ENCODE results near the gene PIGW. TPM values are rescaled to one million over a fixed set of nuclear protein-coding genes. Genes with fewer than 3 reads are reported as not detected.

PIGW gene
- total RNA-seq, 1 donor from 2014 or later: 3.3 TPM

DNA sequence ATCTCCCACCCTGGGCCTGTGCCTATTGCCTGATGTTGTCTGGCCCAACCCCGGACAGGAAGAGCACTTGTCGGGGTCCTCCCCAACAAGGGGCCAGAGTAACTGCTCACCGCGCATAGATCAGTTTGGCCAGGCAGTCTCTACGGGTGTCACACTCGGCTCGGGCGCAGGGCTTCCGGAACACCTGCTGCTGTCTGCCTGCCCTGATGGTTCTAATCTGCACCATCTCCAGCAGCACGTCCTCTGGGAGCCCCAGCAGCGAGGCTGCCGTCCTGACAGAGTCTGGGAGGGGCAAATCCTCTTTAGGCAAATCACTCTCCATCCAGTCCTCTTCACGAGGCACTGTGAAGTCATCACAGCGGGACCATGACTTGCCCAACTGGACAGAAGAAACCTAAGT lies 24.2 kb upstream of the PIGW start:
- DNase-seq: no peak
- Histone ChIP-seq H3K9me3 (replicated peaks) (no peaks in the 10 kb centered on the region), H3K27ac (replicated peaks) (no peak overlapping the region), H3K4me3 (no peak overlapping the region), H3K4me1 (peaks cover 9% of the 10 kb centered on the region), H3K36me3 (peaks cover 65% of the 10 kb centered on the region), H3K27me3 (ENCODE audit: low read depth) (no peaks in the 10 kb centered on the region)
- TF ChIP-seq, protein P1, sequence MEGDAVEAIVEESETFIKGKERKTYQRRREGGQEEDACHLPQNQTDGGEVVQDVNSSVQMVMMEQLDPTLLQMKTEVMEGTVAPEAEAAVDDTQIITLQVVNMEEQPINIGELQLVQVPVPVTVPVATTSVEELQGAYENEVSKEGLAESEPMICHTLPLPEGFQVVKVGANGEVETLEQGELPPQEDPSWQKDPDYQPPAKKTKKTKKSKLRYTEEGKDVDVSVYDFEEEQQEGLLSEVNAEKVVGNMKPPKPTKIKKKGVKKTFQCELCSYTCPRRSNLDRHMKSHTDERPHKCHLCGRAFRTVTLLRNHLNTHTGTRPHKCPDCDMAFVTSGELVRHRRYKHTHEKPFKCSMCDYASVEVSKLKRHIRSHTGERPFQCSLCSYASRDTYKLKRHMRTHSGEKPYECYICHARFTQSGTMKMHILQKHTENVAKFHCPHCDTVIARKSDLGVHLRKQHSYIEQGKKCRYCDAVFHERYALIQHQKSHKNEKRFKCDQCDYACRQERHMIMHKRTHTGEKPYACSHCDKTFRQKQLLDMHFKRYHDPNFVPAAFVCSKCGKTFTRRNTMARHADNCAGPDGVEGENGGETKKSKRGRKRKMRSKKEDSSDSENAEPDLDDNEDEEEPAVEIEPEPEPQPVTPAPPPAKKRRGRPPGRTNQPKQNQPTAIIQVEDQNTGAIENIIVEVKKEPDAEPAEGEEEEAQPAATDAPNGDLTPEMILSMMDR (IDR thresholded peaks at IDR 0.05; ENCODE audit: borderline replicate concordance): no peak
- intact Hi-C loops (cut with micrococcal nuclease): no loop called here

DNA sequence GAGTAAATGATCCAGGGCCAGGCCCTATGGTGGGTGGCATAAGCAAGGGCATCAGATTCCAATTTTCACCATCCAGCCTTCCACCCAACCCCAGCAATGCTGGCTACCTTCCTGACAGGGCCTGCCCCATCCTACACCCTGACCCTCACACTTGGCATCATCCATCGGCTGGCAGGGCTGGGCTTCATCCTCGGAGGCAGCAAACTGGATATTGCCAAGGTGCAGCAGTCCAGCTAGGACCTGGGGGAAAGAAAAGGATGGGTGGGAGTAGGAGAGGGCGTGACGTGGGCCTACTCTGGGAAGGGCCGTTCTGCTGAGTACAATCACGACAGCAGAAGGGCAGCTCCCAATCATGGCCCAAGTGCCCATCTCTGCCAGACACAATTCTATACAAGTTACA lies 23.6 kb upstream of the PIGW start:
- peaks cover 65% of the 10 kb centered on the region for H3K36me3 ChIP-seq
- TF ChIP-seq, protein P1 (IDR thresholded peaks at IDR 0.05; ENCODE audit: borderline replicate concordance): no peak

DNA sequence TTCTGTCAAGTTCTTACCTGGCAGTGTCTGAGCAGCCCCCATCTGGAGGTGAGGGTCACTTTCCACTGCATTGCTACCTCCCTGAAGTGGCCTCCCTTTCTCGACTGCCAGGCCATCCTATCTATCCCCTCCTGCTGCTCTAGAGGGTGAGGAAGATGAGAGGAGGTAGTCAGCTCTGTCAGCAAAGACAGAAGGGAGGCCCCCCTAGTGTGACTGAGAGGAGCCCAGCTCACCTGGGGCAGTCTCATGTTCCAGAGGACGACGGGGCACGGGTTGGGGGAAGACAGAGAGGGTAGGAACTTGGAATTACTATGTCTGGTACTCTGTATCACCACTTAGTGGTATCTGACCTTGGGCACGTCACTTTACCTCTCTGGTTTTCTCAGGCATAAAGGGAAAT lies 22.1 kb upstream of the PIGW start:
- no peak for DNase-seq
- peaks cover 51% of the 10 kb centered on the region for H3K36me3 ChIP-seq
- no peak overlapping the region for H3K4me3 ChIP-seq
- peaks cover 9% of the 10 kb centered on the region for H3K4me1 ChIP-seq
- no peaks in the 10 kb centered on the region for H3K9me3 ChIP-seq (replicated peaks)
- no peak overlapping the region for H3K27ac ChIP-seq (replicated peaks)
- intact Hi-C loops (cut with micrococcal nuclease): no loop called here
- TF ChIP-seq, protein P1 (IDR thresholded peaks at IDR 0.05; ENCODE audit: borderline replicate concordance): no peak
- H3K27me3 ChIP-seq (ENCODE audit: low read depth): no peaks in the 10 kb centered on the region

More for the DNA sequence above, 23.6 kb upstream of the PIGW start:
- Histone ChIP-seq H3K9me3 (replicated peaks) (no peaks in the 10 kb centered on the region), H3K4me1 (peaks cover 9% of the 10 kb centered on the region), H3K27ac (replicated peaks) (no peak overlapping the region), H3K27me3 (ENCODE audit: low read depth) (no peaks in the 10 kb centered on the region), H3K4me3 (no peak overlapping the region)
- intact Hi-C loops (cut with micrococcal nuclease): no loop called here
- no peak for DNase-seq

DNA sequence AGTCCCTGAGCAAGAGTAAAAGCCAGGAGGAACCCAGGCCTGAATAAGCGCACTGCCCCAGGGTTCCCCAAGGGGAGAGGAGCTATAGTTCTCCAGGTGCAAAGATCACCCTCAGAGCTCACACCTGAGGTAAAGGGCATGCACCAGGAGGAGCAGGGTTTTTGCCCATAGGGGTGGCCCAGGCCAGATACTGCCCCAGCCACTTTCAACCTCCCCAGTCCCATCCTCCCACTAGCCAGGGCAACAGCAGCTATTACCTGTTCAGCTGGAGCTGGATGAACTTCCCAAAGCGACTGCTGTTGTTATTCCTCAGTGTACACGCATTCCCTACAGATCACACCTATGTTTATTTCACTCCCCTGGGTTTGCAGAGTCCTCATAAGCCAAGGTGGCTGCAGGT lies 19.9 kb upstream of the PIGW start:
- intact Hi-C loops (cut with micrococcal nuclease): no loop called here
- no peak overlapping the region for H3K4me3 ChIP-seq
- TF ChIP-seq, protein P1 (IDR thresholded peaks at IDR 0.05; ENCODE audit: borderline replicate concordance): no peak
- no peak for DNase-seq
- H3K9me3 ChIP-seq (replicated peaks): no peaks in the 10 kb centered on the region
- peaks cover 44% of the 10 kb centered on the region for H3K36me3 ChIP-seq
- H3K27me3 ChIP-seq (ENCODE audit: low read depth): no peaks in the 10 kb centered on the region
- H3K4me1 ChIP-seq: peaks cover 9% of the 10 kb centered on the region
- H3K27ac ChIP-seq (replicated peaks): no peak overlapping the region

DNA sequence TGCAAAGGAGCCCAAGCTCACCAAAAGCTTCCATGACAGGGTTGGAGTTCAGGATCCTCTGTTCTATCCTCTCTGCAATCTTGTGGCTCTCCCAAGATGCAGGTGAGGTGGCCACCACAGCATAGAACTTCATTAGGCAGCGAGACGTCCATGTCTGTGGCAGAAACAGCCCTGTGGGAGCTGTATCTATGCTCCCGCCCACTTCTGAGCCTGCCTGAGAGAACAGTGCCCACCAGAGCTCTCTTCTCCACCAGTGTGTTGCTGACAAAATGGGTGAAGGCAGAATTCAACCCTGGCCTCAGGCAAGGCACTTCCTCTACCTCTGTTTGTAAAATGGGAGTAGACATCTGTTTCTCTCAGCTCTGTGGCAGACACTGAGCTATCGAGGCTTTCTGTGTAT lies 18.9 kb upstream of the PIGW start:
- no peaks in the 10 kb centered on the region for H3K9me3 ChIP-seq (replicated peaks)
- intact Hi-C loops (cut with micrococcal nuclease): no loop called here
- H3K4me1 ChIP-seq: peaks cover 9% of the 10 kb centered on the region
- DNase-seq: no peak
- H3K27ac ChIP-seq (replicated peaks): no peak overlapping the region
- H3K36me3 ChIP-seq: peaks cover 48% of the 10 kb centered on the region
- H3K4me3 ChIP-seq: no peak overlapping the region
- TF ChIP-seq, protein P1 (IDR thresholded peaks at IDR 0.05; ENCODE audit: borderline replicate concordance): no peak
- H3K27me3 ChIP-seq (ENCODE audit: low read depth): no peaks in the 10 kb centered on the region

DNA sequence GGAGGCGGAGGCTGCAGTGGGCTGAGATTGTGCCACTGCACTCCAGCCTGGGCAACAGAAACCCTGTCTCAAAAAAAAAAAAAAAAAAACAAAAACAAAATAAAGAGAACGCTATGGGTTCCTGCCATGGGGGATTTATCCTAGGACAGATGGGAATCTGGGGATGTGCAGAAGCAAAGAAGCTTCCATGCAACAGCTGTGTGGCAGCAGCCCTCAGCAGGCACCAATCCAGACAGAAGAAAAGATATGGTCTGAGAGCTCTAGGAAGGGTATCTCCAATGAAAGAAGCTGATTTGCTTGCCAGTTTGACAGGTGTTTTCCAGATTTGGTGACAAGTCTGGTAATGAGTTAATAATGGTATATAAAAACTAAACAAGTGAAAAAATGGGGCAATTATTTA lies 11.7 kb upstream of the PIGW start:
- peaks cover 85% of the 10 kb centered on the region for H3K36me3 ChIP-seq

More for the DNA sequence above, 11.7 kb upstream of the PIGW start:
- H3K27me3 ChIP-seq (ENCODE audit: low read depth): no peaks in the 10 kb centered on the region
- no peak for DNase-seq
- intact Hi-C loops (cut with micrococcal nuclease): no loop called here
- H3K27ac ChIP-seq (replicated peaks): no peak overlapping the region
- H3K9me3 ChIP-seq (replicated peaks): no peaks in the 10 kb centered on the region
- H3K4me1 ChIP-seq: no peaks in the 10 kb centered on the region
- no peak overlapping the region for H3K4me3 ChIP-seq
- TF ChIP-seq, protein P1 (IDR thresholded peaks at IDR 0.05; ENCODE audit: borderline replicate concordance): no peak
